WTC11 (cell line): ENCODE results near the gene XKR7. TPM values are rescaled to one million over a fixed set of nuclear protein-coding genes. Genes with fewer than 3 reads are reported as not detected.

Source experiments
- ATAC-seq: fragments of 200-7000 bp; cut with Tn5 transposase; 2 replicates; pipeline ENCODE4 v1.10.0; 2021; ENCODE audit warnings: mild to moderate bottlenecking, moderate library complexity
- CTCF ChIA-PET: fragments of 300-600 bp; sonication (Branson Sonifier 250); formaldehyde crosslinking; loops from one replicate; lab custom pipeline; 2021; ENCODE audit warnings: antibody characterized with exemption; lab: Charles Lee
- POLR2A ChIA-PET: fragments of 350-600 bp; sonication (Branson Sonifier 250); formaldehyde crosslinking; loops from one replicate; lab custom pipeline; 2021; ENCODE audit warnings: antibody characterized with exemption; lab: Charles Lee
- DNase-seq: peaks from one replicate; pipeline ENCODE4 v3.0.0; 2021; ENCODE audit warnings: low spot score
- H3K27ac Mint-ChIP-seq: 2 replicates; pipeline ENCODE4 v1.8.0; 2021; ENCODE audit warnings: mixed read lengths
- H3K27me3 Mint-ChIP-seq: 2 replicates; pipeline ENCODE4 v1.8.0; 2021; ENCODE audit warnings: low read depth, mild to moderate bottlenecking, moderate library complexity, mixed read lengths
- H3K36me3 Mint-ChIP-seq: 2 replicates; pipeline ENCODE4 v1.8.0; 2021; ENCODE audit warnings: mixed read lengths
- H3K4me1 Mint-ChIP-seq: 2 replicates; pipeline ENCODE4 v1.8.0; 2022; ENCODE audit warnings: mixed read lengths
- H3K4me3 Mint-ChIP-seq: 2 replicates; pipeline ENCODE4 v1.8.0; 2021; ENCODE audit warnings: mild to moderate bottlenecking, moderate library complexity, mixed read lengths
- H3K9me3 Mint-ChIP-seq: 2 replicates; pipeline ENCODE4 v1.8.0; 2021; ENCODE audit warnings: mixed read lengths
- CBFB ChIP-seq: sonication (generic); formaldehyde crosslinking; IDR thresholded peaks from 2 replicates; pipeline ENCODE4 v1.8.1; 2022; ENCODE audit warnings: mild to moderate bottlenecking, low read depth, missing genetic modification reagents
- CREB1 ChIP-seq: sonication (generic); formaldehyde crosslinking; IDR thresholded peaks from 2 replicates; pipeline ENCODE4 v1.8.0; 2023; ENCODE audit warnings: mild to moderate bottlenecking, missing genetic modification reagents
- ELF4 ChIP-seq: sonication (generic); formaldehyde crosslinking; IDR thresholded peaks from 2 replicates; pipeline ENCODE4 v1.8.1; 2022; ENCODE audit warnings: low read depth, mild to moderate bottlenecking, moderate library complexity, missing genetic modification reagents
- ESRRA ChIP-seq: sonication (generic); formaldehyde crosslinking; IDR thresholded peaks from 2 replicates; pipeline ENCODE4 v1.8.1; 2022; ENCODE audit warnings: mild to moderate bottlenecking, missing genetic modification reagents, borderline replicate concordance
- GTF2I ChIP-seq: fragments of 250-450 bp; sonication (Bioruptor Pico); conservative IDR thresholded peaks from 2 replicates; pipeline ENCODE4 v1.4.0; 2021; ENCODE audit warnings: mild to moderate bottlenecking
- JAZF1 ChIP-seq: fragments of 250-450 bp; sonication (Bioruptor Pico); IDR thresholded peaks from 2 replicates; pipeline ENCODE4 v1.9.0; 2021; ENCODE audit warnings: moderate library complexity, mild to moderate bottlenecking, inconsistent platforms
- KAT7 ChIP-seq: sonication (generic); formaldehyde crosslinking; IDR thresholded peaks from 2 replicates; pipeline ENCODE4 v1.8.1; 2023; ENCODE audit warnings: missing genetic modification reagents, mild to moderate bottlenecking, borderline replicate concordance
- NR1H2 ChIP-seq: sonication (generic); formaldehyde crosslinking; IDR thresholded peaks from 2 replicates; pipeline ENCODE4 v1.9.0; 2021; ENCODE audit warnings: mild to moderate bottlenecking, moderate library complexity, missing genetic modification reagents
- OVOL2 ChIP-seq: fragments of 250-450 bp; sonication (Bioruptor Pico); IDR thresholded peaks from 2 replicates; pipeline ENCODE4 v1.9.0; 2021; ENCODE audit warnings: mild to moderate bottlenecking, borderline replicate concordance
- SOX15 ChIP-seq: fragments of 250-450 bp; sonication (Bioruptor Pico); IDR thresholded peaks from 2 replicates; pipeline ENCODE4 v1.9.0; 2021; ENCODE audit warnings: mild to moderate bottlenecking
- SP1 ChIP-seq: sonication (generic); formaldehyde crosslinking; conservative IDR thresholded peaks from 2 replicates; pipeline ENCODE4 v1.8.1; 2022; ENCODE audit warnings: missing genetic modification reagents
- TCF7 ChIP-seq: sonication (generic); formaldehyde crosslinking; IDR thresholded peaks from 2 replicates; pipeline ENCODE4 v1.8.0; 2022; ENCODE audit warnings: mild to moderate bottlenecking, low read depth, missing genetic modification reagents, moderate library complexity
- ZBTB21 ChIP-seq: sonication (generic); formaldehyde crosslinking; IDR thresholded peaks from 2 replicates; pipeline ENCODE4 v1.8.1; 2023; ENCODE audit warnings: mild to moderate bottlenecking, missing genetic modification reagents, borderline replicate concordance
- ZNF121 ChIP-seq: sonication (generic); formaldehyde crosslinking; IDR thresholded peaks from 2 replicates; pipeline ENCODE4 v1.8.0; 2023; ENCODE audit warnings: missing genetic modification reagents
- ZNF317 ChIP-seq: sonication (generic); formaldehyde crosslinking; IDR thresholded peaks from 2 replicates; pipeline ENCODE4 v1.8.1; 2023; ENCODE audit warnings: low read depth, mild to moderate bottlenecking, moderate library complexity, missing genetic modification reagents, borderline replicate concordance
- total RNA-seq: library from RNA; stranded (reverse); gene quantifications from 3 replicates; pipeline ENCODE4 v1.2.3, GENCODE V29; 2021
- TF ChIP-seq, protein P1 (sequence below): sonication (generic); formaldehyde crosslinking; IDR thresholded peaks from 2 replicates; pipeline ENCODE4 v1.8.0; 2022; ENCODE audit warnings: mild to moderate bottlenecking, missing genetic modification reagents
- TF ChIP-seq, protein P2 (sequence below): sonication (generic); formaldehyde crosslinking; IDR thresholded peaks from 2 replicates; pipeline ENCODE4 v1.8.1; 2023; ENCODE audit warnings: mild to moderate bottlenecking, moderate library complexity, missing genetic modification reagents
- TF ChIP-seq, protein P3 (sequence below): sonication (generic); formaldehyde crosslinking; IDR thresholded peaks from 2 replicates; pipeline ENCODE4 v1.8.1; 2022; ENCODE audit warnings: mild to moderate bottlenecking, moderate library complexity, missing genetic modification reagents
- TF ChIP-seq, protein P4 (sequence below): sonication (generic); formaldehyde crosslinking; IDR thresholded peaks from 2 replicates; pipeline ENCODE4 v1.8.0; 2022; ENCODE audit warnings: mild to moderate bottlenecking, missing genetic modification reagents
- TF ChIP-seq, protein P5 (sequence below): sonication (generic); formaldehyde crosslinking; conservative IDR thresholded peaks from 2 replicates; pipeline ENCODE4 v1.8.1; 2023; ENCODE audit warnings: mild to moderate bottlenecking, low read depth, missing genetic modification reagents, moderate library complexity
- TF ChIP-seq, protein P6 (sequence below): sonication (generic); formaldehyde crosslinking; IDR thresholded peaks from 2 replicates; pipeline ENCODE4 v1.8.1; 2023; ENCODE audit warnings: mild to moderate bottlenecking, missing genetic modification reagents, borderline replicate concordance

Gene XKR7
- total RNA-seq, 1 experiment from 2014 or later = 2.5 TPM

DNA sequence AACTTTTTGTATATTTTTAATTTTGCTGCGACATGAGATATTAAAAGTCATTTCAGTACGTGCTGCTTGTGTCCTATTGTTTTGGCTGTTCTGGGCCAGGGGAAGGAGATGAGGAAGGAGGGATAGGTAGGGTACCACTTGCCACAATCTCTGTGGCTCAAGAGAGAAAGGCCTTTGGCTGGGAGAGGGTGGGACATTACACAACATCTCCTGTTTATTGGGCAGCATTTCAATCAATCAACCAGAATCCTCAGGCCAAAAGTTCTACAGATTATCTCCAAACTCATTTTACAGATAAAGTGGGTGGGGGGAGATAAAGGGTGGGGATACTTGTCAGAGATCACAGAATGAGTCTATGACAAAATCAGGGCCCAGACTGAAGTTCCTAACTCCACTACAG, 35.4 kb downstream of the XKR7 start:
- no peak overlapping the region for H3K4me3 Mint-ChIP-seq
- H3K9me3 Mint-ChIP-seq = no peaks in the 10 kb centered on the region
- CTCF ChIA-PET = interaction anchor here (1.9 kb wide), 1 partner anchor 27 kb away, joined by 4 read pairs; no protein-coding TSS in a partner anchor
- POLR2A ChIA-PET = no interaction called here
- H3K36me3 Mint-ChIP-seq = no peaks in the 10 kb centered on the region
- DNase-seq (no peak), ATAC-seq (no peak)
- peaks cover 5% of the 10 kb centered on the region; the same call in 1 of the 2 replicates for H3K27me3 Mint-ChIP-seq
- no peak overlapping the region for H3K27ac Mint-ChIP-seq
- H3K4me1 Mint-ChIP-seq = peaks cover 21% of the 10 kb centered on the region
- TF ChIP-seq, protein P1, sequence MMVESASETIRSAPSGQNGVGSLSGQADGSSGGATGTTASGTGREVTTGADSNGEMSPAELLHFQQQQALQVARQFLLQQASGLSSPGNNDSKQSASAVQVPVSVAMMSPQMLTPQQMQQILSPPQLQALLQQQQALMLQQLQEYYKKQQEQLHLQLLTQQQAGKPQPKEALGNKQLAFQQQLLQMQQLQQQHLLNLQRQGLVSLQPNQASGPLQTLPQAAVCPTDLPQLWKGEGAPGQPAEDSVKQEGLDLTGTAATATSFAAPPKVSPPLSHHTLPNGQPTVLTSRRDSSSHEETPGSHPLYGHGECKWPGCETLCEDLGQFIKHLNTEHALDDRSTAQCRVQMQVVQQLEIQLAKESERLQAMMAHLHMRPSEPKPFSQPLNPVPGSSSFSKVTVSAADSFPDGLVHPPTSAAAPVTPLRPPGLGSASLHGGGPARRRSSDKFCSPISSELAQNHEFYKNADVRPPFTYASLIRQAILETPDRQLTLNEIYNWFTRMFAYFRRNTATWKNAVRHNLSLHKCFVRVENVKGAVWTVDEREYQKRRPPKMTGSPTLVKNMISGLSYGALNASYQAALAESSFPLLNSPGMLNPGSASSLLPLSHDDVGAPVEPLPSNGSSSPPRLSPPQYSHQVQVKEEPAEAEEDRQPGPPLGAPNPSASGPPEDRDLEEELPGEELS (CRISPR knock-in tag) = no peak
- no peak for TF ChIP-seq NR1H2 (CRISPR knock-in tag)
- no peak for TF ChIP-seq CREB1 (CRISPR knock-in tag)
- no peak for TF ChIP-seq ESRRA (CRISPR knock-in tag)
- no peak for TF ChIP-seq ZNF317 (CRISPR knock-in tag)
- no peak for TF ChIP-seq SOX15 (CRISPR knock-in tag)
- TF ChIP-seq OVOL2 (CRISPR knock-in tag) = no peak
- TF ChIP-seq TCF7 = no peak
- TF ChIP-seq ZNF121 (CRISPR knock-in tag) = no peak
- no peak for TF ChIP-seq ELF4 (CRISPR knock-in tag)
- TF ChIP-seq ZBTB21 (CRISPR knock-in tag) = no peak
- TF ChIP-seq, protein P2, sequence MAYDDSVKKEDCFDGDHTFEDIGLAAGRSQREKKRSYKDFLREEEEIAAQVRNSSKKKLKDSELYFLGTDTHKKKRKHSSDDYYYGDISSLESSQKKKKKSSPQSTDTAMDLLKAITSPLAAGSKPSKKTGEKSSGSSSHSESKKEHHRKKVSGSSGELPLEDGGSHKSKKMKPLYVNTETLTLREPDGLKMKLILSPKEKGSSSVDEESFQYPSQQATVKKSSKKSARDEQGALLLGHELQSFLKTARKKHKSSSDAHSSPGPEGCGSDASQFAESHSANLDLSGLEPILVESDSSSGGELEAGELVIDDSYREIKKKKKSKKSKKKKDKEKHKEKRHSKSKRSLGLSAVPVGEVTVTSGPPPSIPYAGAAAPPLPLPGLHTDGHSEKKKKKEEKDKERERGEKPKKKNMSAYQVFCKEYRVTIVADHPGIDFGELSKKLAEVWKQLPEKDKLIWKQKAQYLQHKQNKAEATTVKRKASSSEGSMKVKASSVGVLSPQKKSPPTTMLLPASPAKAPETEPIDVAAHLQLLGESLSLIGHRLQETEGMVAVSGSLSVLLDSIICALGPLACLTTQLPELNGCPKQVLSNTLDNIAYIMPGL (CRISPR knock-in tag) = no peak
- TF ChIP-seq, protein P3, sequence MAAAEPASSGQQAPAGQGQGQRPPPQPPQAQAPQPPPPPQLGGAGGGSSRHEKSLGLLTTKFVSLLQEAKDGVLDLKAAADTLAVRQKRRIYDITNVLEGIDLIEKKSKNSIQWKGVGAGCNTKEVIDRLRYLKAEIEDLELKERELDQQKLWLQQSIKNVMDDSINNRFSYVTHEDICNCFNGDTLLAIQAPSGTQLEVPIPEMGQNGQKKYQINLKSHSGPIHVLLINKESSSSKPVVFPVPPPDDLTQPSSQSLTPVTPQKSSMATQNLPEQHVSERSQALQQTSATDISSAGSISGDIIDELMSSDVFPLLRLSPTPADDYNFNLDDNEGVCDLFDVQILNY (CRISPR knock-in tag) = no peak
- TF ChIP-seq, protein P4, sequence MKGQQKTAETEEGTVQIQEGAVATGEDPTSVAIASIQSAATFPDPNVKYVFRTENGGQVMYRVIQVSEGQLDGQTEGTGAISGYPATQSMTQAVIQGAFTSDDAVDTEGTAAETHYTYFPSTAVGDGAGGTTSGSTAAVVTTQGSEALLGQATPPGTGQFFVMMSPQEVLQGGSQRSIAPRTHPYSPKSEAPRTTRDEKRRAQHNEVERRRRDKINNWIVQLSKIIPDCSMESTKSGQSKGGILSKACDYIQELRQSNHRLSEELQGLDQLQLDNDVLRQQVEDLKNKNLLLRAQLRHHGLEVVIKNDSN = no peak
- no peak for TF ChIP-seq KAT7 (CRISPR knock-in tag)
- TF ChIP-seq, all 79 proteins: peak for 0

DNA sequence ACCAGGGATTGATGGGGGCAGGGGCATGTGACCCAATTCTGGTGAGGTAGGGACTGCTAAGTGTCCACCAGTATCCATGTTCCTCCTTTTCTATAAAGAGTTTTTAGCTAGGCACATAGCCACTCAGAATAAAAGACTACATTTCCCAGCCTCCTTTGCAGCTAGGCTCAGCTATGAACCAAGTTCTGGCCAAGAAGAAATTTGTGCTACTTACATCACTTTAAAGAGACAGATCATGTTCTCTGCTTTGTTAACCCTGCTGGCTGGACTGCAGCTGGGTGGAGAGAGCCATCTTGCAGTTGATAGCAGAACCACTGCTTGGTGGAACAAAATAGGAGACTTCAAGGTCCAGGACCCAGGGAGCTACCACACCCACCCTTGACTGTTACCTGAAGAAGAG, 37.0 kb downstream of the XKR7 start:
- H3K4me3 Mint-ChIP-seq = no peak overlapping the region
- POLR2A ChIA-PET = interaction anchor here (0.7 kb wide), 1 partner anchor 57 kb away, joined by 3 read pairs; no protein-coding TSS in a partner anchor
- peaks cover 28% of the 10 kb centered on the region for H3K4me1 Mint-ChIP-seq
- no peak for DNase-seq
- no peaks in the 10 kb centered on the region for H3K36me3 Mint-ChIP-seq
- H3K27ac Mint-ChIP-seq = no peak overlapping the region
- CTCF ChIA-PET = interaction anchor here (0.9 to 1.9 kb wide), 7 partner anchors 13 to 182 kb away, joined by 3 to 9 read pairs (median 4); partner anchors contain the start of gene PDRG1
- no peaks in the 10 kb centered on the region for H3K9me3 Mint-ChIP-seq
- H3K27me3 Mint-ChIP-seq = peaks cover 4% of the 10 kb centered on the region; the same call in 1 of the 2 replicates
- no peak for ATAC-seq
- TF ChIP-seq, protein P5, sequence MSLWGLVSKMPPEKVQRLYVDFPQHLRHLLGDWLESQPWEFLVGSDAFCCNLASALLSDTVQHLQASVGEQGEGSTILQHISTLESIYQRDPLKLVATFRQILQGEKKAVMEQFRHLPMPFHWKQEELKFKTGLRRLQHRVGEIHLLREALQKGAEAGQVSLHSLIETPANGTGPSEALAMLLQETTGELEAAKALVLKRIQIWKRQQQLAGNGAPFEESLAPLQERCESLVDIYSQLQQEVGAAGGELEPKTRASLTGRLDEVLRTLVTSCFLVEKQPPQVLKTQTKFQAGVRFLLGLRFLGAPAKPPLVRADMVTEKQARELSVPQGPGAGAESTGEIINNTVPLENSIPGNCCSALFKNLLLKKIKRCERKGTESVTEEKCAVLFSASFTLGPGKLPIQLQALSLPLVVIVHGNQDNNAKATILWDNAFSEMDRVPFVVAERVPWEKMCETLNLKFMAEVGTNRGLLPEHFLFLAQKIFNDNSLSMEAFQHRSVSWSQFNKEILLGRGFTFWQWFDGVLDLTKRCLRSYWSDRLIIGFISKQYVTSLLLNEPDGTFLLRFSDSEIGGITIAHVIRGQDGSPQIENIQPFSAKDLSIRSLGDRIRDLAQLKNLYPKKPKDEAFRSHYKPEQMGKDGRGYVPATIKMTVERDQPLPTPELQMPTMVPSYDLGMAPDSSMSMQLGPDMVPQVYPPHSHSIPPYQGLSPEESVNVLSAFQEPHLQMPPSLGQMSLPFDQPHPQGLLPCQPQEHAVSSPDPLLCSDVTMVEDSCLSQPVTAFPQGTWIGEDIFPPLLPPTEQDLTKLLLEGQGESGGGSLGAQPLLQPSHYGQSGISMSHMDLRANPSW = no peak
- TF ChIP-seq GTF2I (CRISPR knock-in tag) = no peak
- no peak for TF ChIP-seq SP1 (CRISPR knock-in tag)
- TF ChIP-seq JAZF1 (CRISPR knock-in tag) = no peak
- no peak for TF ChIP-seq CBFB
- TF ChIP-seq, protein P6, sequence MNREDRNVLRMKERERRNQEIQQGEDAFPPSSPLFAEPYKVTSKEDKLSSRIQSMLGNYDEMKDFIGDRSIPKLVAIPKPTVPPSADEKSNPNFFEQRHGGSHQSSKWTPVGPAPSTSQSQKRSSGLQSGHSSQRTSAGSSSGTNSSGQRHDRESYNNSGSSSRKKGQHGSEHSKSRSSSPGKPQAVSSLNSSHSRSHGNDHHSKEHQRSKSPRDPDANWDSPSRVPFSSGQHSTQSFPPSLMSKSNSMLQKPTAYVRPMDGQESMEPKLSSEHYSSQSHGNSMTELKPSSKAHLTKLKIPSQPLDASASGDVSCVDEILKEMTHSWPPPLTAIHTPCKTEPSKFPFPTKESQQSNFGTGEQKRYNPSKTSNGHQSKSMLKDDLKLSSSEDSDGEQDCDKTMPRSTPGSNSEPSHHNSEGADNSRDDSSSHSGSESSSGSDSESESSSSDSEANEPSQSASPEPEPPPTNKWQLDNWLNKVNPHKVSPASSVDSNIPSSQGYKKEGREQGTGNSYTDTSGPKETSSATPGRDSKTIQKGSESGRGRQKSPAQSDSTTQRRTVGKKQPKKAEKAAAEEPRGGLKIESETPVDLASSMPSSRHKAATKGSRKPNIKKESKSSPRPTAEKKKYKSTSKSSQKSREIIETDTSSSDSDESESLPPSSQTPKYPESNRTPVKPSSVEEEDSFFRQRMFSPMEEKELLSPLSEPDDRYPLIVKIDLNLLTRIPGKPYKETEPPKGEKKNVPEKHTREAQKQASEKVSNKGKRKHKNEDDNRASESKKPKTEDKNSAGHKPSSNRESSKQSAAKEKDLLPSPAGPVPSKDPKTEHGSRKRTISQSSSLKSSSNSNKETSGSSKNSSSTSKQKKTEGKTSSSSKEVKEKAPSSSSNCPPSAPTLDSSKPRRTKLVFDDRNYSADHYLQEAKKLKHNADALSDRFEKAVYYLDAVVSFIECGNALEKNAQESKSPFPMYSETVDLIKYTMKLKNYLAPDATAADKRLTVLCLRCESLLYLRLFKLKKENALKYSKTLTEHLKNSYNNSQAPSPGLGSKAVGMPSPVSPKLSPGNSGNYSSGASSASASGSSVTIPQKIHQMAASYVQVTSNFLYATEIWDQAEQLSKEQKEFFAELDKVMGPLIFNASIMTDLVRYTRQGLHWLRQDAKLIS (CRISPR knock-in tag) = no peak
